Liver (tissue), 9 donors: Measurements from ENCODE around the gene LAMB1. TPM values are rescaled to one million over a fixed set of nuclear protein-coding genes. Genes with fewer than 3 reads are reported as not detected.

Experiments used
- DNase-seq: peaks from one replicate; pipeline ENCODE4 v3.0.0-alpha.2; 2017; ENCODE audit warnings: low spot score
- H3K27ac ChIP-seq, 2 donors: one replicate each; pipeline ENCODE4 v1.7.0; 2013; ENCODE audit warnings: inconsistent platforms in 2 of 2, low read length in 2 of 2, control low read depth in 1 of 2, low read depth in 1 of 2, mild to moderate bottlenecking in 1 of 2
- H3K27me3 ChIP-seq, 4 donors: one replicate each; pipeline versions ENCODE4 v1.6.1 to v1.7.0; 2013; ENCODE audit warnings: low read length in 3 of 4, inconsistent platforms in 1 of 4, mild to moderate bottlenecking in 1 of 4, moderate library complexity in 1 of 4; ENCODE audit not compliant: control insufficient read depth in 4 of 4, insufficient read depth in 4 of 4
- H3K36me3 ChIP-seq, 4 donors: one replicate each; pipeline versions ENCODE4 v1.6.1 to v1.7.0; 2013; ENCODE audit warnings: low read length in 3 of 4, mild to moderate bottlenecking in 3 of 4, low read depth in 1 of 4, moderate library complexity in 1 of 4; ENCODE audit not compliant: control insufficient read depth in 4 of 4, insufficient read depth in 3 of 4
- H3K4me1 ChIP-seq, 4 donors: one replicate each; pipeline versions ENCODE4 v1.6.1 to v1.7.0; 2013; ENCODE audit warnings: low read length in 3 of 4, mild to moderate bottlenecking in 3 of 4, moderate library complexity in 1 of 4; ENCODE audit not compliant: control insufficient read depth in 4 of 4, insufficient read depth in 4 of 4
- H3K4me3 ChIP-seq, 3 donors: one replicate each; pipeline versions ENCODE4 v1.6.1 to v1.7.0; 2013; ENCODE audit warnings: low read length in 3 of 3, control low read depth in 1 of 3, low read depth in 1 of 3, mild to moderate bottlenecking in 1 of 3
- H3K9ac ChIP-seq, 2 donors: one replicate each; pipeline ENCODE4 v1.7.0; 2013; ENCODE audit warnings: low read length in 2 of 2, mild to moderate bottlenecking in 2 of 2, moderate library complexity in 2 of 2, control low read depth in 1 of 2, low read depth in 1 of 2
- H3K9me3 ChIP-seq, 4 donors: one replicate each; pipeline versions ENCODE4 v1.6.1 to v1.7.0; 2013; ENCODE audit warnings: low read length in 3 of 4; ENCODE audit not compliant: control insufficient read depth in 4 of 4
- ATF3 ChIP-seq: IDR thresholded peaks from 2 replicates; pipeline ENCODE4 v1.6.1; 2016; ENCODE audit warnings: antibody characterized with exemption
- CTCF ChIP-seq: fragments of 150-350 bp; IDR thresholded peaks from 2 replicates; pipeline ENCODE4 v1.5.1; 2017; ENCODE audit warnings: improper control_type of control experiment, low read depth, low read length; ENCODE audit not compliant: missing input control
- EGR1 ChIP-seq, 2 donors: IDR thresholded peaks; 2 replicates each; pipeline ENCODE4 v1.6.1; 2016 to 2018; ENCODE audit warnings: antibody characterized with exemption in 2 of 2, low read depth in 2 of 2
- FOXA1 ChIP-seq: IDR thresholded peaks from 2 replicates; pipeline ENCODE4 v1.6.1; 2016; ENCODE audit warnings: antibody characterized with exemption
- FOXA2 ChIP-seq: IDR thresholded peaks from 2 replicates; pipeline ENCODE4 v1.6.1; 2016; ENCODE audit warnings: antibody characterized with exemption
- GABPA ChIP-seq, 2 donors: IDR thresholded peaks in 1 of 2; conservative IDR thresholded peaks in 1 of 2; 2 replicates each; pipeline ENCODE4 v1.6.1; 2016; ENCODE audit warnings: antibody characterized with exemption in 2 of 2, mild to moderate bottlenecking in 1 of 2, moderate library complexity in 1 of 2
- HNF4A ChIP-seq, 2 donors: conservative IDR thresholded peaks; 2 replicates each; pipeline ENCODE4 v1.6.1; 2016; ENCODE audit warnings: antibody characterized with exemption in 2 of 2, mild to moderate bottlenecking in 2 of 2
- HNF4G ChIP-seq: IDR thresholded peaks from 2 replicates; pipeline ENCODE4 v1.6.1; 2016; ENCODE audit warnings: antibody characterized with exemption
- JUND ChIP-seq, 2 donors: IDR thresholded peaks; 2 replicates each; pipeline ENCODE4 v1.6.1; 2016; ENCODE audit warnings: antibody characterized with exemption in 2 of 2
- MAX ChIP-seq: IDR thresholded peaks from 2 replicates; pipeline ENCODE4 v1.6.1; 2016; ENCODE audit warnings: antibody characterized with exemption
- NR2F2 ChIP-seq: IDR thresholded peaks from 2 replicates; pipeline ENCODE4 v1.6.1; 2016; ENCODE audit warnings: antibody characterized with exemption
- RAD21 ChIP-seq, 2 donors: IDR thresholded peaks; 2 replicates each; pipeline ENCODE4 v1.6.1; 2016; ENCODE audit warnings: antibody characterized with exemption in 2 of 2, mild to moderate bottlenecking in 2 of 2
- REST ChIP-seq: IDR thresholded peaks from 2 replicates; pipeline ENCODE4 v1.6.1; 2016; ENCODE audit warnings: antibody characterized with exemption, mild to moderate bottlenecking
- RXRA ChIP-seq, 2 donors: IDR thresholded peaks; 2 replicates each; pipeline ENCODE4 v1.6.1; 2017 to 2018; ENCODE audit warnings: antibody characterized with exemption in 2 of 2, mild to moderate bottlenecking in 1 of 2
- SP1 ChIP-seq: IDR thresholded peaks from 2 replicates; pipeline ENCODE4 v1.6.1; 2018; ENCODE audit warnings: antibody characterized with exemption, mild to moderate bottlenecking
- TAF1 ChIP-seq: conservative IDR thresholded peaks from 2 replicates; pipeline ENCODE4 v1.6.1; 2016; ENCODE audit warnings: antibody characterized with exemption, mild to moderate bottlenecking
- YY1 ChIP-seq: IDR thresholded peaks from 2 replicates; pipeline ENCODE4 v1.6.1; 2016; ENCODE audit warnings: antibody characterized with exemption, mild to moderate bottlenecking
- ZBTB33 ChIP-seq: IDR thresholded peaks from 2 replicates; pipeline ENCODE4 v1.6.1; 2016; ENCODE audit warnings: antibody characterized with exemption
- WGBS: extraction: QIAGEN DNeasy Blood & Tissue Kit; methylation state at CpG from one replicate; pipeline ENCODE4 v1.1.7; 2013; 5-methylcytosine and 5-hydroxymethylcytosine counted together
- polyA plus RNA-seq, 2 donors: library from polyadenylated mRNA; stranded (reverse) in 1 of 2; unstranded in 1 of 2; fragments of 200-250 nt in 1 of 2; fragments of >200 nt in 1 of 2; fragmentation: Nextera tagmentation in 1 of 2; extraction: Ambion mirVana in 1 of 2; gene quantifications; one replicate each; pipeline versions ENCODE4 v1.2.1 to v1.2.3, GENCODE V29; 2013 to 2015
- total RNA-seq, 2 donors: library from RNA; depleted of rRNA; stranded (reverse); fragments of >200 nt; gene quantifications; one replicate each; pipeline ENCODE4 v1.2.3, GENCODE V29; 2014
- donor health status: healthy.
- donor health status: healthy.
- donor health status: healthy.
- donor health status: healthy.
- donor health status: healthy.

The LAMB1 gene
- total and polyA plus RNA-seq, 4 donors, result 12.6 to 63.1 (median 25.8) TPM

- DNase-seq, result no peak
- Histone ChIP-seq H3K36me3 (no peaks in the 10 kb centered on the region), H3K27ac (no peak overlapping the region), H3K4me3 (no peak overlapping the region), H3K27me3 (peaks cover 0 to 4% (median 0%) of the 10 kb centered on the region in 4 donors), H3K9ac (no peak overlapping the region), H3K9me3 (no peaks in the 10 kb centered on the region), H3K4me1 (no peaks in the 10 kb centered on the region)
- TF ChIP-seq RXRA (IDR thresholded peaks at IDR 0.05) (no peak), HNF4A (conservative IDR thresholded peaks at IDR 0.05) (no peak), RAD21 (IDR thresholded peaks at IDR 0.05) (no peak), YY1 (no peak), MAX (no peak), CTCF (no peak), JUND (IDR thresholded peaks at IDR 0.05) (no peak), TAF1 (no peak), NR2F2 (no peak), SP1 (no peak), FOXA1 (no peak), HNF4G (no peak), REST (no peak), EGR1 (IDR thresholded peaks at IDR 0.05; ENCODE audit: low read depth in 2 of 2) (no peak), ATF3 (no peak), ZBTB33 (no peak), GABPA (IDR thresholded peaks at IDR 0.05 in 1 of 2, conservative IDR thresholded peaks at IDR 0.05 in 1 of 2) (no peak)
Observed at GRCh38 chr7:108038986-108039385, 36.0 kb upstream of the LAMB1 start.

GRCh38 chr7:108037741-108038140 lies 34.8 kb upstream of the LAMB1 start:
- WGBS, result 87% methylated on average over 1 of the region's 1 CpG
- Histone ChIP-seq H3K27ac (no peak overlapping the region), H3K27me3 (peaks cover 0 to 4% (median 0%) of the 10 kb centered on the region in 4 donors), H3K4me1 (no peaks in the 10 kb centered on the region), H3K4me3 (no peak overlapping the region), H3K9ac (no peak overlapping the region), H3K9me3 (no peaks in the 10 kb centered on the region), H3K36me3 (no peaks in the 10 kb centered on the region)
- no peak for DNase-seq
- TF ChIP-seq YY1, result no peak
- no peak for TF ChIP-seq TAF1
- TF ChIP-seq HNF4G, result no peak
- no peak for TF ChIP-seq MAX
- no peak for TF ChIP-seq HNF4A (conservative IDR thresholded peaks at IDR 0.05)
- no peak for TF ChIP-seq REST
- TF ChIP-seq FOXA2, result no peak
- TF ChIP-seq ZBTB33, result no peak
